Skeletal muscle tissue (tissue), 4 donors: ENCODE results near the gene PJA1. TPM values are rescaled to one million over a fixed set of nuclear protein-coding genes. Genes with fewer than 3 reads are reported as not detected.
A peak's percentile ranks its signal among the peaks of the same experiment; 100 is the strongest.

ENCODE experiments used
- H3K27ac ChIP-seq: one replicate; pipeline ENCODE4 v1.7.0; 2013; ENCODE audit warnings: mild to moderate bottlenecking, low read depth, low read length, inconsistent platforms
- H3K27me3 ChIP-seq, 3 donors: one replicate each; pipeline ENCODE4 v1.7.0; 2013; ENCODE audit warnings: low read length in 3 of 3; ENCODE audit not compliant: control insufficient read depth in 3 of 3, insufficient read depth in 3 of 3
- H3K36me3 ChIP-seq, 3 donors: one replicate each; pipeline ENCODE4 v1.7.0; 2013; ENCODE audit warnings: low read length in 3 of 3; ENCODE audit not compliant: control insufficient read depth in 3 of 3, insufficient read depth in 3 of 3
- H3K4me1 ChIP-seq, 3 donors: one replicate each; pipeline ENCODE4 v1.7.0; 2013; ENCODE audit warnings: low read length in 3 of 3, mild to moderate bottlenecking in 3 of 3; ENCODE audit not compliant: control insufficient read depth in 3 of 3, insufficient read depth in 3 of 3
- H3K4me3 ChIP-seq, 3 donors: one replicate each; pipeline ENCODE4 v1.7.0; 2013; ENCODE audit warnings: low read length in 3 of 3
- H3K9ac ChIP-seq, 3 donors: one replicate each; pipeline ENCODE4 v1.7.0; 2013; ENCODE audit warnings: low read length in 3 of 3, mild to moderate bottlenecking in 3 of 3, moderate library complexity in 2 of 3, low read depth in 1 of 3
- H3K9me3 ChIP-seq, 3 donors: one replicate each; pipeline ENCODE4 v1.7.0; 2013; ENCODE audit warnings: low read length in 3 of 3; ENCODE audit not compliant: control insufficient read depth in 3 of 3
- total RNA-seq: library from RNA; depleted of rRNA; stranded (reverse); fragments of >200 nt; gene quantifications from one replicate; pipeline ENCODE4 v1.2.3, GENCODE V29; 2014
- donor health status: Osteomylitis.

The PJA1 gene
- total RNA-seq, 1 donor from 2014 or later: 51.7 TPM

DNA sequence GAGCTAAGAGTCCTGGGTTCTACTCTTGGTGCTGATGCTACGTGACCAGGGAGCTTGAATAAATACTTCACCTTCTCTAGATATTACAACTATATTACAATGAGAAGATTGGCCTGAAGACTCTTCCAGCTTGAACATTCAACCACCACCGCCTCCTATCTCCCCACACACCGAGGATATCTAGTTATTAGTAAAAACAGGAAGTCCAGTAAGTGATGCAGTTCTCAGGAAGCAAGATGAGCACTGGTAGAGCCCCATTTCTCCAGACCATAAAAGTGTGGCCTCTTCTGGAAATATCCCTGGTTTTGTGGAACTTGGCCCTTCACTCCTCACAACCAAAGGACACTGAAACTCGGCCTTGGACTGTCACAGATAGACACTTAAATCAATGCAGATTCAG lies 18.5 kb downstream of the PJA1 start:
- H3K4me3 ChIP-seq: no peak overlapping the region
- H3K27me3 ChIP-seq: peaks cover 0 to 12% (median 0%) of the 10 kb centered on the region in 3 donors
- H3K4me1 ChIP-seq: no peaks in the 10 kb centered on the region
- no peak overlapping the region for H3K9ac ChIP-seq
- H3K27ac ChIP-seq: no peak overlapping the region
- H3K36me3 ChIP-seq: no peaks in the 10 kb centered on the region
- H3K9me3 ChIP-seq: no peaks in the 10 kb centered on the region

DNA sequence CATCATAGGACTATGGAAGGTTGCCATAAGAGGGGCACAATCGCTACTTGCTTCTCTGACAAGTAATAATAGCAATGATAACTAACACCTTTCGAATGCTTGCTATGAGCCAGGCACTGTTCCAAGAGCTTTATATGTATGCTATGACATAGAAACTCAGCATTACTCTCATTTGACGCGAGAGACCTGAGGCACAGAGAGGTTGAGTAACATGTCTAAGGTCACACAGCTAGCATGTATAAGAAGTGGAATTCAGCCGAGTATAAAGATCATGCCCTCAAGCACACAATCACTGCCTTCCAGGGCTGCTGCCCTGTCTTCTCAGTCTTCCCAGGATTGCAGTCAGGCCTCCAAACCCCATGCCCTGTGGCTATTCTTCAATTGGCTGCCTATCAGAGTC lies 19.5 kb downstream of the PJA1 start:
- H3K36me3 ChIP-seq: no peaks in the 10 kb centered on the region
- H3K9me3 ChIP-seq: no peaks in the 10 kb centered on the region
- peaks cover 0 to 10% (median 0%) of the 10 kb centered on the region in 3 donors for H3K27me3 ChIP-seq
- H3K27ac ChIP-seq: no peak overlapping the region
- no peaks in the 10 kb centered on the region for H3K4me1 ChIP-seq
- H3K9ac ChIP-seq: no peak overlapping the region
- H3K4me3 ChIP-seq: no peak overlapping the region

DNA sequence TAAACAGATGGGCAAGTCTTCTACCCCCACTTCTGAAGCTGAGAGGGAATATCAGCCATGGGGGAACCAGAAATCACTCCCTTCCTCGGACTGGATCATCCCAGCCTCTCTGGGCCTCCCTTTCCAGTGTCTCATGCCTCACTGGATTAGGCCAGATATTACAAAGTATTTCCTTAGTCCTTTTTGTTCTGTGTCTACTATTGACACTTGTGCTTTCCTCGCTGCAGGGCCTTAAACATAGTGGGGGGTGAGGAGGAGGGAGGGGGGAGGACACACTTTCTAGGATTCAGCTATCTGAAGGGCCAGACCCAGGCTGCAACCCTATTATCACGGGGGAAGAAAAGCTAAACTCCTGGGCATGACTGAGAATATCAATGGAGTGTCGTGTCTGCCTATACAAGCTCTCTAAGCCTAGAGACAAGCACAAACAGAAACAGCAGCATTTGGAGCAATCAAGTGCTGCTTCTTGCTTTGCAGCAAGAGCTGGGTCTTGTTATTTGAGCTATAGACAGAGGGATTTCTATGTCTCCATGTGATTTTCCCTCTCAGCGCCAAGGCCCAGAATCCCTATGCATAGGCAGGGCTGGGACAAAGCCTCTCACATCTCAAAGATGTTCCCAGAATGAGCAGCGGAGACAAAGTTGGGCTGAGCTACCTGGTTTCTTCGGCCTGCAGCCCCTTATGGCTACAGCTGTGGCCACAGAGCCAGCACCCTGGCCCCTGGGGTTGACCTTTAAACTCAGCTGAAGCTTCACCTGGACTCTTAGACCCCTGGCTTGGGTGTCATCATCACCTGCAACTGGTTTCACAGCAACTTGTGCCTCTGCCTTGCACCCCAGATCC lies 20.2 kb downstream of the PJA1 start:
- H3K4me1 ChIP-seq: no peaks in the 10 kb centered on the region
- peaks cover 0 to 9% (median 0%) of the 10 kb centered on the region in 3 donors for H3K27me3 ChIP-seq
- no peaks in the 10 kb centered on the region for H3K9me3 ChIP-seq
- H3K9ac ChIP-seq: no peak overlapping the region
- no peak overlapping the region for H3K27ac ChIP-seq
- H3K4me3 ChIP-seq: no peak overlapping the region
- no peaks in the 10 kb centered on the region for H3K36me3 ChIP-seq

DNA sequence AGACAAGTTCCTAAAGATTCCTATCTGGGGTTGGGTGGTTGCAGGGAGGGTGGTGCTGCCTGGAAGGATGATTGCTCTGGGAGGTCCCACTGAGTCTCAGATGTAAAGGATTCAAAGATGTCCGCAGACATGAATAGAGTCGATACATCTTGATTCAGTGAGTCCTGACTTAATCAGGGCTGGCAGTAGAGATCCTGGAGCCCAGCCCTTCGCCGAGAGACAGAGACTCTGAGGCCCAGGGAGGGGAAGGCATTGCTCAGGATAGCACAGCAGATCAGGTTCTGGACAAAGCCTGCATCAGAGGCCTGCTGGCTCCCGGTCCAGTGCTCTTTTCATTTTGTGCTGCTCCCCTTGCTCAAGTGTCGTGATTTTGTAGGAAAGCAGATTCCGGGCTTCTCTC lies 21.7 kb downstream of the PJA1 start:
- Histone ChIP-seq H3K36me3 (no peaks in the 10 kb centered on the region), H3K4me3 (no peak overlapping the region)

DNA sequence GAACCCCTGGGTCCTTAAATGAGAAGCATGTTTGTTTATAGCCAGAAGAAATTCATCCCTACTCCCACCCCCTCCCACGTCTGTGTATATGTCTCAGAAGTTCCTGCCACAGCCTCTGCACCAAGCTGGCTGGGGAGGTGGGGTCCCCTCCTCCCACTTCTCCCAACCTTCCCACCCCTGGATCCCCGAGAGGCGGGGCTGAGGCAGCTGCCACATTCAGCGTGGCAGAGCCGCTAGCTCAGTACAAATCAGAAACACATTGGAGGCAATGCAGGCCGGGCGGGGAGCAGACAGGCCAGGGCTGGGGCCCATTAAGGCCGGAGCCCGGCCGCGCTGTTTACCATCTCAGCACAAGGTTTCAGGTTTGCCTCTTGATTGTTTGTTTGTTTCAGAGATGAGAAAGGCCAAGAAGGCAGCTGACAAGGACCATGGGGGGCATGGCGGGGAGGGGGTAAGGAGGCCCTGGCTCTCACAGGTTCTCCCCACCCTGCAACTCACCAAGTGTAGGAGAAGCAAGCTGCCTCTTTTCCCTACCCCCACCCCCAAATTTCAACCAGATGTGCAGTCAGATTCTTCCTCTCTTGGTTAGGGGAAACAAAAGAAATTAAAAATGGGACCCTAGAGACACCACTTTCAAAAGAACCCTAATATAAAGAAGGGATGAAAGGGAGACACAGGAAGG lies 22.3 kb downstream of the PJA1 start:
- Histone ChIP-seq H3K4me3 (no peak overlapping the region), H3K4me1 (peaks cover 0 to 2% (median 0%) of the 10 kb centered on the region in 3 donors), H3K36me3 (no peaks in the 10 kb centered on the region), H3K27me3 (peaks cover 0 to 3% (median 0%) of the 10 kb centered on the region in 3 donors), H3K27ac (no peak overlapping the region), H3K9ac (no peak overlapping the region), H3K9me3 (no peaks in the 10 kb centered on the region)

More for the DNA sequence above, 21.7 kb downstream of the PJA1 start:
- Histone ChIP-seq H3K27ac (no peak overlapping the region), H3K27me3 (peaks cover 0 to 7% (median 0%) of the 10 kb centered on the region in 3 donors), H3K9ac (no peak overlapping the region), H3K4me1 (no peaks in the 10 kb centered on the region), H3K9me3 (no peaks in the 10 kb centered on the region)

DNA sequence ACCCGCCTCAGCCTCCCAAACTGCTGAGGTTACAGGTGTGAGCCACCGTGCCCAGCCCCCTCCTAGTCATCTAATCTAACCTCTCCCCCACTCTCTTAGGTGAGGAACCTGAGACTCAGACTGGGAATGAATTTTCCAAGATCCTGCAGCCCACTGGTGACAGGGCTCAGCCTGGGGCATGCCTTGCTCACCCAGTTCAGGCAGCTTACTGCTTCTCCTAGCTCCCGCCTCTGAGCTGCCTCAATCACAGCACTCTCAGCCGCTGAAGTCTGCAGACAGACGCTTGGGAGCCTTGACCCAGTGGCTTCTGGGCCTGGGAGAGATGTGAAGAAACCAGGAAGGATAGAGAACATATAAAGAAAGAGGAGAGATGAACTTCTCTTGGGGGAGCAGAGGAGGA lies 24.4 kb downstream of the PJA1 start:
- Histone ChIP-seq H3K9ac (no peak overlapping the region), H3K27ac (no peak overlapping the region), H3K4me1 (peaks cover 0 to 5% (median 4%) of the 10 kb centered on the region in 3 donors), H3K9me3 (no peaks in the 10 kb centered on the region), H3K27me3 (peaks cover 0 to 8% (median 0%) of the 10 kb centered on the region in 3 donors), H3K36me3 (no peaks in the 10 kb centered on the region), H3K4me3 (no peak overlapping the region)

DNA sequence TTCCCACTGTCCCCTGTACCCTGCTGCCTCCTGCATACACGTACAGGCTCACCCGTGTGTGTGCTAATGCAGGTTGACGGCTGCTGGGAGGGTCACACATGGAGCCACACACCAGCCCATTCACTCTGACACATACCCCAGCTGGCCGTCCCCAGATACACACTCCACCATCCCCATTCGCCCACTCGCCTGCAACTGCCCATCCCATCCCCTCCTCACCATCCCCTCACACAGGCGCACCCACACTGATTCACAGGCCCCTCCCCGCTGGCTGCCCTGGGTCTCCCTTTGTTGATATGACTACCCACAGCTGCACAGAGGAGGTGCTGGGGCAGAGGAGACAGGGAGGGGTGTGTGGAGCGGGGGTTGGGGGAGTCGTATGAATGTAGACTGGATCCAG lies 25.7 kb downstream of the PJA1 start:
- Histone ChIP-seq H3K9me3 (no peaks in the 10 kb centered on the region), H3K27ac (no peak overlapping the region), H3K4me1 (peaks cover 0 to 5% (median 4%) of the 10 kb centered on the region in 3 donors), H3K27me3 (peaks cover 0 to 9% (median 0%) of the 10 kb centered on the region in 3 donors), H3K36me3 (no peaks in the 10 kb centered on the region), H3K9ac (no peak overlapping the region), H3K4me3 (no peak overlapping the region)

DNA sequence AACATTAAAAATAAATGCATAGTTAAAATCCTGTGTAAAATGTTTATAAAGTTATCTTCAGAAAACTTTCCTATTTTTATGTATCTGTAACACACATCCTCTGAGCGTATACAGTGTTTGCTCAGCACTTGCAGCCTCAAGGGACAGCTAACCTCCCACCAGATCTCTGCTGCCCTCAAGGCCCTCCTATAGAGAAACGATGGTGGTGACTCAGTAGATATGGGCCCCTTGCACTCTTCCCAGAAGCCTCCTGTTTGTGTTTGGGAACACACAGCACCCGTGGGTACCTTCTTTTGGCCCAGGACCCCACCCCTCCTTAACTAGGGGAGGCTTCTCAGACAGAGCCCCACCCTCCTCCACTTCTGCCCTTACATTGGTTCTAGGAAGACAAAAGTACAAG lies 26.7 kb downstream of the PJA1 start:
- H3K27ac ChIP-seq: no peak overlapping the region
- H3K27me3 ChIP-seq: peaks cover 0 to 16% (median 0%) of the 10 kb centered on the region in 3 donors
- H3K4me1 ChIP-seq: peaks cover 0 to 7% (median 4%) of the 10 kb centered on the region in 3 donors
- H3K9ac ChIP-seq: no peak overlapping the region
- no peaks in the 10 kb centered on the region for H3K36me3 ChIP-seq
- no peak overlapping the region for H3K4me3 ChIP-seq
- H3K9me3 ChIP-seq: no peaks in the 10 kb centered on the region

DNA sequence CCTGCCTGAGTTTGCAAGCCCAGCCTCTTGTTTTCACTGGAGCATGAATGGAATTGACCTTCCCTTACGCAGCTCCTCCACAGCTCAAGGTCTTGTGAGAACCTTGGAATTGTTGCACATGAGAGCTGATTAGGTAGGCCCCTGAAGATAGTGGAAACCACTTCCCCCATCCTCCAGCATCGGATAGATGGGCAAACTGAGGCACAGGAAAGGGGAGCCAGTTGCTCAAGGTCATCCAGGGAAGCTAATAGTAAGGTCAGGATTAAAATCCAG lies 27.2 kb downstream of the PJA1 start:
- H3K9me3 ChIP-seq: no peaks in the 10 kb centered on the region
- no peaks in the 10 kb centered on the region for H3K36me3 ChIP-seq
- H3K9ac ChIP-seq: no peak overlapping the region
- no peak overlapping the region for H3K4me3 ChIP-seq
- peak overlapping the region; percentile 62 for H3K27ac ChIP-seq
- H3K4me1 ChIP-seq: peaks cover 0 to 7% (median 4%) of the 10 kb centered on the region in 3 donors
- H3K27me3 ChIP-seq: peaks cover 0 to 18% (median 0%) of the 10 kb centered on the region in 3 donors
